ENCODE measurements around the gene CCRL2.
"Not testable (repeated sequence)": the region's sequence is repeated elsewhere in the genome, so short reads cannot be mapped to it uniquely, and the experiment has no call there.

Gene CCRL2

DNA sequence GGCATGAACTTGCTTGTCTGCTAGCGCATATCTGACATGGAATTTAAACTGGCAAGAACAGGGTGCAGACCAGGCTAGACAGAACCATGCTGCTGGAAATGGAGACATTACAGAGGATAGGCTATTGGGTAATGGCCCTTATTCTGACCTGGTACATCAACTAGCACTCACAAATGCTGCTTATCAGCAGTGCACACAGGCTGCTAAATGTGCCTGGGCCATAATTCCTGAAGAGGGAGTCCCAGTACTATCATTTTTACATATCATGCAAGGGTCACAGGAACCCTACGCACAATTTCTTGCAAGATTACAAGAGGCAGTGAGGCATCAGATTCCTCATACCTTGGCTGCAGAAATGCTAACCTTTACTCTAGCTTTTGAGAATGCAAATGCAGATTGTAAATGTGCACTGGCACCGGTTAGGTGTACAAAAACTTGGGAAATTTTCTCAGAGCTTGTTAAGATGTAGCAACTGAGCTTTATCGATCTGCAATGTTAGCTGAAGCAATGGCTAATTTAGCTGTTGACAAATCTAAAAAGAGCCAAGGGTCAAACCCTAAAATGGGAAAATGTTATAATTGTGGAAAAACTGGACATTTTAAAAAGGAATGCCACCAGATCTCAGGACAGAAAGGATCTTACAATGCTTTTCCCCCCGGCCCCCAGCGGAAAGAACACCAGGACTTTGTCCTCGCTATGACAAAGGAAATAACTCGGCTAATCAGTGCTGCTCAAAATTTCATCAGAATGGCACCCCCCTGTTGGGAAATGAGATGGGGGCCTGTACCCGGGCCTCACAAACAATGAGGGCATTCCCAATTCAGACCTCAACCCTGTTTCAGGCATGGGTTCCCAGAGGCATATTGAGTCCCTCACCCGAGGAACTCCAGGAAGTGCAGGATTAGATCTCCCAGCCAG lies 21.1 kb downstream of the CCRL2 start:
- no peak for DNase-seq (ENCODE audit: low read depth in 3 of 3, low spot score in 1 of 3)

DNA sequence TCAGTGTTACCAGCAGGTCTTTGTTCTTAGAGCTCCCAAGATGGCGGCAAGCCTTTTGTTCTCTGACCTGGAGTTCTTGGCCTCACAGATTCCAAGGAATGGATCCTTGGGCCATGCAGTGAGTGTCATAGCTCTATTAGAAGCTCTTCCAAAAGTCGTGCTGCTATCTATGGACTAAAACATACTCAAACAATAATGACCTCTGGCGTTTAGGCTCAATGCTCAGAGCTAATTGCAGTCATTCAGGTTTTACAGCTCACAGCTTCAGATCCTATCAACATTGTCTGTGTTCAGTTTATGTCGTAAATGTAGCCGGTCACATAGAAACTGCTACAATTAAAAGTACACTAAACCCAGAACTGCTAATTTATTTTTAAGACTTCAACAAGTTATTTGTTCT lies 22.2 kb downstream of the CCRL2 start:
- DNase-seq (ENCODE audit: low read depth in 3 of 3, low spot score in 1 of 3): no peak

DNA sequence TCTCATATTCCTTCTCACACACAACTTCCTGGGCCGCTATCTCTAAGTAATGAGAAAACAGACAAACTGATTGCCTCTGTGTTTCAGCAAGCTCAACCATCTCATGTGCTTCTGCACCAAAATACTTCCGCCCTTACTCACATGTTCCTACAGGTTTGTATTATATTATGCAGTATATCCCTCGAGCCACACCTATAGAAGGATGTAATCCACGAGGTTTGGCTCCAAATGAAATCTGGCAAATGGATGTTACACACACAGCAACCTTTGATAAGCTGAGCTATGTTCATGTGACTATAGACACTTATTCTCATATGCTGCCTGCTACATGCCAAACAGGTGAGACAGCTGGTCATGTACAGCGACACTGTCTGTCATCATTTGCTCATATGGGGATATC lies 22.6 kb downstream of the CCRL2 start:
- no peak for DNase-seq (ENCODE audit: low read depth in 3 of 3, low spot score in 1 of 3)

DNA sequence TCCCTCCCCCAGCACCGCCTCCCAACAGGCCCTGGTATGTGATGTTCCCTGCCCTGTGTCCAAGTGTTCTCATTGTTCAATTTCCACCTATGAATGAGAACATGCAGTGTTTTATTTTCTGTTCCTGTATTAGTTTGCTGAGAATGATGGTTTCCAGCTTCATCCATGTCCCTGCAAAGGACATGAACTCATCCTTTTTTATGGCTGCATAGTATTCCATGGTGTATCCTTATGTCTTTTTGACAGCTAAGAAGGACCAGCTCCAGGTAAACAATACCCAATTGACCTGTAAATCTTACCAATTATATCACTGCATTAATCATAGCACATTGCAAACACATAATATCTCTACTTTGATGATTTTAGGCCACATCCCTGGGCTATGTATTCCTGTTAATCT lies 23.8 kb downstream of the CCRL2 start:
- not testable (repeated sequence) for DNase-seq (ENCODE audit: low read depth in 3 of 3, low spot score in 1 of 3)

DNA sequence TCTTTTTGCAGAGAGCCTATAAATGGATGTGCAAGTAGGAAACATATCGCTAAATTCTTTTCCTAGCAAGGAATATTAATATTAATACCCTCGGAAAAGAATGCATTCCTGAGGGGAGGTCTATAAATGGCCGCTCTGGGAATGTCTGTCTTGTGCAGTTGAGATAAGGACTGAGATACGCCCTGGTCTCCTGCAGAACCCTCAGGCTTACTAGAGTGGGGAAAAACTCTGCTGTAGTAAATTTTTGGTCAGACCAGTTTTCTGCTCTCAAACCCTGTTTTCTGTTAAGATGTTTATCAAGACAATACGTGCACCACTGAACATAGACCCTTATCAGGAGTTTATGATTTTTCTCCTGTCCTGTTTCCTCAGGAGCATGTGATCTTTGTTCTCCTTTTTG lies 24.8 kb downstream of the CCRL2 start:
- DNase-seq (ENCODE audit: low read depth in 3 of 3, low spot score in 1 of 3): not testable (repeated sequence)

DNA sequence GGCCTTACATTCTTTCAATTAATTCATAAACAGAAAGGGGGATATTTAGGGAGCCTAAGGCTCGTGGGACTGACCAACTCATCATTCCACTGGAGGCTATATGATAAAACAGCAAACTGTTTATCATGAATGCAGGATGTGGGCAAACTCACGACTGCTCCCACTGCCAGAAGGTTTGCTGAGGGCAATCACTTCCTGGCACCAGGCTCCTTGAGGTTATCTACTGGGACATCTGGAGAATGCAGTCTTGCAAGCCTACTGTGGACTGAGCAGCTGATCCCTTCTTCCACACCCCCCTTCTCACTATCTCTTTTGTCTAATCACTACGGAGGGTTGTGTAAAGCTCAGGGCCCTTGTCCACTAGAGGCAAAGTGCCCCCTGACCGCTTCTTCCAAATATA lies 26.1 kb downstream of the CCRL2 start:
- DNase-seq (ENCODE audit: low read depth in 3 of 3, low spot score in 1 of 3): not testable (repeated sequence)

DNA sequence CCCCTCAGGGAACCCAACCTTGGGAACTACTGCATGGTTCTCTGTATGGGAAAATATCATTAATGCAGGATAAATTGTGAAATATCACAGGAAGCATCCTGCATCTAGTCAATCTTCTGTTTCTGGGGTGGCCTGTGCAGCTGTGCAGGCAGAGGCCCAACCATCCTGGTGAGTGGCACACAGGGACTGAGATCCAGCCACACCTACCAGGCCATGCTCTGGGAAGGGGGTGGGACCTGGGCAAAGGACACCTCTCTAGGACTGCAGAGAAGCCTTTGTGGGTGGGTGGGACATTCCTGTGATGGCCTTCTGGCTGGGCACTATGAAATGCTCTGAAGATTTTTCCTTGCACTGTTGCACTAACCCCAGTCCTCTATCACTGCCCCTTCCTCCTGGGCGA lies 26.8 kb downstream of the CCRL2 start:
- no peak for DNase-seq (ENCODE audit: low read depth in 3 of 3, low spot score in 1 of 3)

DNA sequence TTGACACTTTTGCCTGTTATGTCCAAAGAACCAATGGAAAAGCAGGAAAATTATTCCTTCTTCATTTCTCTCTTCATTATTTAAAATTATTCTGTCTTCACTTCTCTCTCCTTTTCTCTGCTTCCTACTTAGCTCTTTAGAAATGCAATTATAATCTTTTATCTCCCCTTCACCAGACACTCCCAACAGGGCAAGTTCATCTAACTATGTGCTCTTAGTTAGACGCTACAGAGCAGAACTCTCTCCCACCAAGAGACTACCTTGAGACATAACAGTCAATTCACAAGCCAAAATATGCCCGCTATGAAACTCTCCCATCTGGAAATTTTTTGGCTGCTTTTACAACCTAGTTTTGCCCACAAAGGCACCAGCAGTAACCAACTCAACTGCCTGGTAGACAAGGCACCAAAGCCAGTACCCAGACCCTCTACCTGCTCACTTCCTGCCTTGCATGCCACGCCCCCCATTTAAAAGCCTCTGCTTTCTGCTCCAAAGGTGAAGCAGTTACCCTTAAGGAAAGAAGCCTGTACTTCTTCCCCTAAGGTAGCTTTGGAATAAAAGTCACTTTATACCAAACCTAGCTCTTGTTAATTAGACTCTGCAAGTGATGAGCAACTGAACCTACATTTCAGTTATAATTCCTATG lies 28.1 kb downstream of the CCRL2 start:
- DNase-seq (ENCODE audit: low read depth in 3 of 3, low spot score in 1 of 3): no peak

DNA sequence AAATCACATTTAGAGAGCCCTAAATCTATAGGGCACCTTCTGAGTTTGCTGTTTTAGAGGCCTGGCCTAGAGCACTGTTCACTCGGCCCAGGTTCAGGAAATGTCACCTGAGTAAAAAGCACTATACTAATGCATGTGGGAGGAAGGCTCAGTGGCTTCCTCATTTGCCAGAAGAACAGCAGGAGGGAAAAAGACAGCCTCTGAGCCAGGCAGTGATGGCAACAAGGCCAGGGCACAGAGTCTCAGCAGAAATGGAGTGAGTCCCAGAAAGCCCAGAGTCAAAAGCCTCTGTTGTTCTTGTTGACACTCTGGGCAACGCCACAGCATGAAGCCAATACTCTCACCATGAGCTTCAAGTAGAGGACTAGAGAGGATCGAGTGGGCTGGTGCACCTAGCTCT lies 31.8 kb downstream of the CCRL2 start:
- DNase-seq (ENCODE audit: low read depth in 3 of 3, low spot score in 1 of 3): no peak

DNA sequence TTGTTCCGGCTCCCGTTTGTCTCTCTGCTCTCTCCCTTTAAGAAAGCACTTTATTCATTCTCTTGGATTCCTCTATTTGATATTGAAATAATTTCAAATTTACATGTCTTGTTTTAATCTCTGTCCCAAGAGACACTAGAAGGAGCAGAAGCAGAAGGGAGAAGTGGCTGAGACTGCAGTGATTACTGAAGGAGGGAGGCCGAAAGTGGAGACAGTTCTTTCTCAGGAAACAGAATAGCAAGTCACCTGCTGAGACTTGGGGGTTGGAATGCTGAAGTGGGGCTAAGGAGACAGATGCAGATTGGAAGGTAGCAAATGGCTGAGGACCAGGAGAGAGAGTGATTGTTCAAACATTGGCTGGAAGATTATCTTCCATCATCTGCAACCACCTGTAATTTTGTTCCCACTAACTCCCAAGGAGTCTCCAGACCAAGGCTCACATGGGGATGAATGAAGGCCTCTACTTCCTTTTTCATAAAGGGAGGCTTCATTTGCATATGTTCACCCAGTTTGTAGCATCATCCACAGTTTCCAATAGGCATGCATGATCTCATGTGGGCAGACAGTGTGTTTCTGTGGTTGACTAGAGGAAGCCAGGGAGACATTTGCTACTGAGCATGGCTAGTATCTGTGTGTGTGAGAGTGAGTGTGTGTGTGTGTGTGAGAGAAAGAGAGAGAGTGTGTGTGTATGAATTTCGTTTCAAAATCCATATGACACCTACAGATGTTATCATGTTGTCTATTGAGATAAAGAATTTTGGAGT lies 33.7 kb downstream of the CCRL2 start:
- peak in 1 of 3 donors; percentile 0 for DNase-seq (ENCODE audit: low read depth in 3 of 3, low spot score in 1 of 3)

DNA sequence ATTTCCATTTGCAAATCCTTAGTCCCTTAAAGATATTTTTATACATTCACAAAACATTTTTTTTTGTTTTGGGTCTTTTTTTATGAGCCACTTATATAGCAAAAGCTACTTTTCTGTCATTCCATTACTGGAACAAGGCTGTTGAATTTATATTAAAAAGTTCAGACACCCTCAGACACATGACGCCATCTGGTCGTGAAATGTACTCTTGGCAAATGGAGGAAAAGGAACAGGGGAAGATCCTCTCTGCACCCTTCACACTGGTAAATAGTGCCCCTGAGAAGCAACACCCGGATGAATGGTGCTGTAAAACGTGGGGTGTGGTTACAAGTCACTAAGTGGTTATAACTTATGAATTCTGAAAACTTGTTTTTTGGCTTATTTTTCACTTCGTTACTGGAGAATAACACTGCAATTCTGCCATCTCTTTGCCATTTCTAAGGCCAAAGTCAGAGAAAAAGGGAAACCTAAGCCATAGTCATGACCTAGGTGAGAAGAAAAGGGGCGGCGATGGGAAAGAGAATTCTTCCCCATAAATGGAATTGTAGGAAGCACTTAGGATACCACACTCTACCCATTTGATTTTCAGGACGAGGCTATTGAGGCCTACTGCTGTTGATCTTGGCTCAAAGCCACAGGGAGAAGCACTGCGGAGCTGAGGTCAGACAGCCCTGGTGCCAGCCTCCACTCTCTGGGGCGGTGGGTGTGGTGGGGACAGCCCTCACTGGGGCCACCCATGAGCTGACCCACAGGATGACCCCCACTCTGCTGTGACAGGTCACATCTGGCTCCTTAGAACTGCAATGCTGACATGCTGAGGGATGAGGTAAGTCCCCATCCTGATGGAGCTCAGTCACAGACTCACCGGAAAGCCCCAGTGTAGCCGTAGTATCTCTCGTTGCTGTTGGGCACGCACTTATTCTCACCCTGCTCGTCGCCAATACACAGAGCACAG lies 35.8 kb downstream of the CCRL2 start:
- DNase-seq (ENCODE audit: low read depth in 3 of 3, low spot score in 1 of 3): peak in 1 of 3 donors; percentile 35

DNA sequence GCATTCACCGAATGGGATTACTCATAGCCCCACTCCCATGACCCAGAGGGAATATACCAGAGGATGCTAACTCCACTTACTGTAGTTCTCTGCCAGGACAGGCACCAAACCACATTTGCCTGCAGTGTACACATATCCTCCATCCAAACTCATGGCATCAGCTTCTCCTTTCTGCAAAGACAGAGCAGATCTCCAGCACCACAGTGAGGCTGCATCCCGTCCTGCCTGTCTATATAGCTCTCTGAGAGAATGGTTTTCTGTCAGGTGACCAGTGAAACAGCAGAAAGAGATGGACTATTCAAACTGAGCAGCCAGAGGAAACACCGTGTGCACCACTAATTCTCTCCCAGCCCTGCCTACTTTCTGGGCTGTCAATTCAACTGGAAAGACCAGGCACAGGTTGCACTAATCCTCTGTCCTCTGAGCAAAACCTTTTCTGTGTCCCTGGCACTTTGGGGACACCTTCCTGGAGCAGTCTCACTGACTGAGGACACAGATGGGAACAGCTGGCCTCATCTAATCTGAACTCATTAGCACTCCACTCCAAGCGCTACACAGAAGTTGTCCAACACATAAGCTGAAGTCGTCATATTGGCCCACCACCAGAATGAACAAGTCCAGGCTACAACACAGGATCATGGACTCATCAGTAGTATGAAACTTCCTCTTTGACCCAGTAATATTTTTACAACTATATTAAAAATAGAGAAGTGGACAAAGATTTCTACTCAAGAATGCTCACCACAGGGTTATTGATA lies 40.3 kb downstream of the CCRL2 start:
- DNase-seq (ENCODE audit: low read depth in 3 of 3, low spot score in 1 of 3): no peak

DNA sequence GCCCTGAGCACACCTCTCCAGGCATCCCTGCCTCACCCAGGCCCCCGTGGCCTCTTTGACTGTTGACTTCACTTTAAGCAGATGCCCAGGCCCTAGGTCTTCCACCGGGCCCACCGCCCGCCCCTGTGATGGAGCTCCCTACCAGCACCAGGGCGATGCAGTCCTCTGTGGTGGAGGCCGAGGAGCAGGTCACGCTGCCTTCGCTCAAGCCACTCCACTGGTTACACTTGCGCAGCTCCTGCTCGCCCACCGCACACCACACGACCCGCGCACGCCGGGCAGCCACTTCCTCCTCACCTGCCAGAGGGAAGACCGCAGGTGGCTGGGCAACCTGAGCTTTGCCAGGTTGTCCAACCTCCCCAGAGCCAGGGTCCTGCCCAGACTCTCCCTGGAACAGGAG lies 41.7 kb downstream of the CCRL2 start:
- DNase-seq (ENCODE audit: low read depth in 3 of 3, low spot score in 1 of 3): no peak

DNA sequence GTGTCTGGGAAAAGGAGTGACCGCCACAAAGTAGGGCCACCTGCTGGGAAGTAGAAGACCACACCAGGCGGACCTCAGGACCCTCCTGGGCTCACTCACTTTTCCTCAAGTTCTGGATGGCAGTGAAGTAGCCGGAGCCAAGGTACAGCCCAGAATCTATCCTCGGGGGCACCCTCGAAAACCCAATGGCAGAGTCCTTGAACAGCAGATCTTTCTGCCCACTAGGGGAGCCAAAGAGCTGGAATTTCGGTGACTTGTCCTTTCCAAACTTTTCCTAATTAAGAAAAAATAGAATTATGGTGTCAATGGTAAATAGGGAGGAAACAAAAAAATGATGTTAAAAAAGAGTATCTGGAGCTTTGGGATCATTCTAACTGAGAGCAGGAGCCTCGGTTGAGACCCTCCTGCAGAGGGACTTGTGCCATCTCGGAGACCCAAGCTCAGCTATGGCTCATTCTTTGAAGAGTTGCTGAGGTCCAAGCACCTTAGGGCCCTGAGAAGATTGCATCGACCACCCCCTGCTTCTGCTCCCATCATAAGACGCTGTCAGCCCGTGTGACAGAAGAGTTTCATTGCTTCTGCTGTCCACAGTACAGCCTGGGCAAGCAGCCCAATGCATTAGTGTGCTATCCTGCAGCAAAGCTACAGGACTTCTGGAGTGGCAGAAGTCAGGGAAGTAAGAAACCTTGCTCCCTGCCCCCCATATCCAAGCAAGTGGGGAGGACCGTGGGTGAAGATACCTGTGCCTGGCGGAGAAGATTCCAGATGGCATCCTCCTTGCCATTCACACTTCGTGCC lies 42.9 kb downstream of the CCRL2 start:
- DNase-seq (ENCODE audit: low read depth in 3 of 3, low spot score in 1 of 3): no peak

DNA sequence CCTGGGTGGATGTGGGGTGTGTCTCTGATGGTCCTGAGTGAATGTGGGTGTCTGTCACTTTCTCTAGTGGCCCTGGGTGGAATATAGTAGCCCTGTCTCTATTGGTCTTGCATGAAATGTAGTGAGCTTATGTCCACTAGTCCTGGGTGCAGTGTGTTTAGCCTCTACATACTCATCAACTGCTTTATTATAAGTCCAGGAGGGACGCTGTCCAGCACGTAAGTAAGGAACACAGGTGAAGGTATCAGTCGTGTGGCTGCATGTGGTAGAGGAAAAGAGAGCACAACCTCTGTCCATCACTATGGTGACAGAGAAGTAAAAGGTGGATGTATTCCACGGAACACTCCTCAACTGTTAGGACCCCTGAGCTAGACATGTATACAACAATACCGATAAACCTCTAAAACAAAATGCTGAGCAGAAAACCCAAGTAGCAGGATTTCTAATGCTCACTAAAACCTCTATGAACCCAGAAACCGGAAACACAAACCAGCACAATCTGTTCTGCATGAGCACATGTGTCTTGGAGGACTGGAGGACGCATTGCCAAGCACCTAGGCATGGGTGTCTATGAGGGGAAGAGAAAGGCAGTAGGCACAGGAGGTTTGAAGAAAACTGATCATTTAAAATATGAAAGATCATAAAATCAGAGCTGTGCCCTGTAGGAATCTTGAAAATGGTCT lies 46.6 kb downstream of the CCRL2 start:
- DNase-seq (ENCODE audit: low read depth in 3 of 3, low spot score in 1 of 3): no peak

DNA sequence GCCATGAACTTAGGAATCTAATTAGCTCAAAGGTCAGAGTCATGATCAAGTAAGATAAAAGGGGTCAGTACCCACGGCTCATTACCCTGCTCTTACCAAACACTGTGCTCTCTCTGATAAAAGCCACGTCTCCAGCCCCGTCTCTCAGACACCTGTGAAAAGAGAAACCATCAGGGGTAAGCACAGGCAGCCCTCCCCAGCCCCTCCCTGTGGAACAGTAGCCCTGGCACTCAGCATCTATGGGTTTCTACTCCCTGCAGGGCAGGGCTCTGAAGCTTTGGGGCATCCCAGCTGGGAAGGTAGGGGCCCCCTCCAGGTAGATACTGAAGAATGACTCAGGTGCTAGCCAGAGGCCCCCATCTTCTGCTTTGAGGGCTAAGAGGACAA lies 47.1 kb downstream of the CCRL2 start:
- no peak for DNase-seq (ENCODE audit: low read depth in 3 of 3, low spot score in 1 of 3)

DNA sequence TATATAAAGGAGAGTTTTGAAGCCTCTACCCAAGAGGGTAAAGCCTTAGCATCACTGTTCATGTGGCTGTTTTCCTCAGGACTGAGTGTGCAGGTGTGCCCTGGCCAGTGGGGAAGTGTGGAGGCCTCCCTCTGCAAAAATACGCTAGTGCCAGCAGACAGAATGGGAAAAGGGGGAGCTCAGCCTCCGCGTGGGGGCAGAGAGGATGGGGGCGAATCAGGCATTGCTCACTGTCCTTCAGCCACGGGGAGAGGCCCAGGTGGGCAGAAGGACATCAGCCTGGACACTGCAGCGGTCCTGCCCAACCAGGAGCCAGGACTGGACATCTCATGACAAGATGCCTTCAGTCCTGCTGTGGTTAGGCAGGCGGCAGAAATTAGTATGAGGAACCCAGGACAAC lies 47.5 kb downstream of the CCRL2 start:
- no peak for DNase-seq (ENCODE audit: low read depth in 3 of 3, low spot score in 1 of 3)

DNA sequence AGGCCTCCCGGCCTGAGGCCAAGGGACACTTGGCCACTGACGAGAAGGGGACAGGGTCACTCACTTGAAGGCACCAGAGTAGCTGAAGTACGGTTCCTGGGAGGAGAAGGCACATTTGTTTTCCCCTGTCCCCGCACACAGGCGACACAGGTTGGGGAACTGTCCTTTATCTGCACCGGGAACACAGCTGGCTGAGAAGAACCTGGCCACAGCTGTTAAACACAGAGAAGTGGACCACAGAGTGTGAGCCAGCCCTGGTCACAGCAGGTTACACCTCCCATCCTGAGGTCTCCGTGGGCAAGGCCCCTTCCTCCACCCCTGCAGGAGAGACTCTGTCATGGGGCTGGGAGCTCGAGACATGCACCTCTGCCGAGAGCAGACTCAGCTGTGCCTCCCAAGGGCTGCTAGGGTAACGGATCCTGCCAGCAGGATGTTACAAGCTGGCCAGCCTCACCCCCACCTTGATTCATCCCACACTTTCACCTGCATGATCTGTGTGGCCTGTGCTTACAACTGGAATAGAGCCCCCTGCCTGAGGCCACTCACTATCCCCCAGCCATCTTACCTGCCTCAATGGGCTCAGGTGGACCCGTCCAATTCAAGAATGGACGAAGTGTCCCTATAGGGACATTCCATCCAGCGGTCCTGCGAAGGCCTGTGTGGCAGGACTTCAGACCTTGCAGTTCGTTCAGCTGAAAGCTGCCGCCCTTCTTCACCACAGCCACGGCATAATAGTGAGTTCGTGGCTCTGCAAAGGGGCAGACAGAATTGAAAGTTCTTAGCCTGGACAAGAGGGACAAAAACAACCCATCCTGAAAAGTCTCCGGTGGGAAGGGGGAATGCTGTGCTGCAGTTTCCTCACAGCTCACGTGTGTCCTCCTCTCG lies 48.4 kb downstream of the CCRL2 start:
- no peak for DNase-seq (ENCODE audit: low read depth in 3 of 3, low spot score in 1 of 3)

Measured in stimulated activated CD4-positive, alpha-beta T cell treated with anti-CD3 and anti-CD28 coated beads, TNF-alpha, amount 100 ng/mL, for 1 hour (primary cell).